Karpas-422 (cell line): ENCODE measurements around the gene LZTR1. TPM values are rescaled to one million over a fixed set of nuclear protein-coding genes. Genes with fewer than 3 reads are reported as not detected.

ENCODE experiments used
- DNase-seq: peaks from one replicate; pipeline ENCODE4 v3.0.0-alpha.2; 2015
- H2AFZ ChIP-seq: fragments of 200-600 bp; sonication (generic); 2 replicates; pipeline ENCODE4 v1.6.1; 2014; ENCODE audit warnings: antibody characterized with exemption, low read length, mixed read lengths
- H3K27ac ChIP-seq: fragments of 200-600 bp; sonication (generic); 2 replicates; pipeline ENCODE4 v1.5.1; 2014; ENCODE audit warnings: mild to moderate bottlenecking, low read length, moderate library complexity
- H3K27me3 ChIP-seq: fragments of 200-600 bp; sonication (generic); 2 replicates; pipeline ENCODE4 v1.6.1; 2014; ENCODE audit warnings: low read length, mixed read lengths
- H3K36me3 ChIP-seq: fragments of 200-600 bp; sonication (generic); 2 replicates; pipeline ENCODE4 v1.6.1; 2014; ENCODE audit warnings: low read length, mixed read lengths; ENCODE audit not compliant: insufficient read depth
- H3K4me1 ChIP-seq: fragments of 200-600 bp; sonication (generic); 2 replicates; pipeline ENCODE4 v1.6.1; 2014; ENCODE audit warnings: mild to moderate bottlenecking, low read length, mixed read lengths
- H3K4me2 ChIP-seq: fragments of 200-600 bp; sonication (generic); 2 replicates; pipeline ENCODE4 v1.6.1; 2014; ENCODE audit warnings: low read length, low read depth, mild to moderate bottlenecking; ENCODE audit not compliant: poor library complexity, severe bottlenecking
- H3K4me3 ChIP-seq: fragments of 200-600 bp; sonication (generic); 2 replicates; pipeline ENCODE4 v1.5.1; 2014; ENCODE audit warnings: mild to moderate bottlenecking, antibody characterized with exemption, low read length, mixed read lengths
- H3K79me2 ChIP-seq: fragments of 200-600 bp; sonication (generic); 2 replicates; pipeline ENCODE4 v1.6.1; 2014; ENCODE audit warnings: mild to moderate bottlenecking, low read length, mixed read lengths
- H3K9ac ChIP-seq: fragments of 200-600 bp; sonication (generic); 2 replicates; pipeline ENCODE4 v1.6.0; 2014; ENCODE audit warnings: low read length
- H3K9me2 ChIP-seq: fragments of 200-600 bp; sonication (generic), shearing (Covaris generic); replicated peaks from 2 replicates; pipeline ENCODE4 v1.6.0; 2014; ENCODE audit warnings: mild to moderate bottlenecking, low read length, moderate library complexity; ENCODE audit not compliant: insufficient read depth
- H3K9me3 ChIP-seq: fragments of 300-700, 200-600 bp; sonication (generic); 2 replicates; pipeline ENCODE4 v1.6.1; 2014; ENCODE audit warnings: low read length, mixed read lengths
- H4K20me1 ChIP-seq: fragments of 200-600 bp; sonication (generic); 2 replicates; pipeline ENCODE4 v1.6.1; 2014; ENCODE audit warnings: mild to moderate bottlenecking, antibody characterized with exemption, low read length, low read depth; ENCODE audit not compliant: insufficient read depth
- total RNA-seq: library from RNA; depleted of rRNA; stranded (reverse); fragments of >200 nt; shearing (Covaris generic); gene quantifications from 2 replicates; pipeline ENCODE4 v1.2.3, GENCODE V29; 2014; ENCODE audit warnings: low replicate concordance

LZTR1 gene
- total RNA-seq, 1 experiment from 2014 or later, result 22.4 TPM

- H3K4me1 ChIP-seq, result no peaks in the 10 kb centered on the region
- H2AFZ ChIP-seq, result no peak overlapping the region
- H4K20me1 ChIP-seq, result no peaks in the 10 kb centered on the region
- no peak for DNase-seq
- H3K9ac ChIP-seq, result no peak overlapping the region
- no peak overlapping the region for H3K4me2 ChIP-seq
- H3K79me2 ChIP-seq, result peaks cover 5% of the 10 kb centered on the region; the same call in 1 of the 2 replicates
- H3K27me3 ChIP-seq, result no peaks in the 10 kb centered on the region
- H3K9me3 ChIP-seq, result no peaks in the 10 kb centered on the region
- H3K4me3 ChIP-seq, result no peak overlapping the region
- H3K9me2 ChIP-seq, result no peaks in the 10 kb centered on the region
- no peak overlapping the region for H3K27ac ChIP-seq
- H3K36me3 ChIP-seq, result peaks cover 4% of the 10 kb centered on the region; the same call in 1 of the 2 replicates
Observed at GRCh38 chr22:20988573-20989322, 6.7 kb downstream of the LZTR1 start.

GRCh38 chr22:20989323-20990138 is 7.4 kb downstream of the LZTR1 start:
- Histone ChIP-seq H3K9me3 (no peaks in the 10 kb centered on the region), H4K20me1 (no peaks in the 10 kb centered on the region), H3K4me1 (no peaks in the 10 kb centered on the region), H3K9ac (no peak overlapping the region), H3K4me2 (no peak overlapping the region), H3K36me3 (peaks cover 4% of the 10 kb centered on the region; the same call in 1 of the 2 replicates), H3K9me2 (no peaks in the 10 kb centered on the region), H3K4me3 (no peak overlapping the region), H3K79me2 (no peaks in the 10 kb centered on the region), H3K27me3 (no peaks in the 10 kb centered on the region), H2AFZ (no peak overlapping the region), H3K27ac (no peak overlapping the region)
- DNase-seq, result no peak

GRCh38 chr22:20990184-20991180 is 8.4 kb downstream of the LZTR1 start:
- DNase-seq, result no peak
- Histone ChIP-seq H3K4me3 (no peak overlapping the region), H3K9ac (no peak overlapping the region), H3K9me2 (no peaks in the 10 kb centered on the region), H3K9me3 (no peaks in the 10 kb centered on the region), H3K27ac (no peak overlapping the region), H3K79me2 (no peaks in the 10 kb centered on the region), H3K27me3 (no peaks in the 10 kb centered on the region), H4K20me1 (no peaks in the 10 kb centered on the region), H3K36me3 (peaks cover 4% of the 10 kb centered on the region; the same call in 1 of the 2 replicates), H3K4me2 (no peak overlapping the region), H2AFZ (no peak overlapping the region), H3K4me1 (no peaks in the 10 kb centered on the region)

- Histone ChIP-seq H3K79me2 (no peaks in the 10 kb centered on the region), H2AFZ (no peak overlapping the region), H3K4me1 (no peaks in the 10 kb centered on the region), H3K27ac (no peak overlapping the region), H4K20me1 (no peaks in the 10 kb centered on the region), H3K9ac (no peak overlapping the region), H3K4me2 (no peak overlapping the region), H3K27me3 (no peaks in the 10 kb centered on the region), H3K9me3 (no peaks in the 10 kb centered on the region), H3K9me2 (no peaks in the 10 kb centered on the region), H3K4me3 (no peak overlapping the region), H3K36me3 (no peaks in the 10 kb centered on the region; the same call in 1 of the 2 replicates)
- DNase-seq, result no peak
Observed at GRCh38 chr22:20991252-20992055, 9.4 kb downstream of the LZTR1 start.

- Histone ChIP-seq H3K9me2 (no peaks in the 10 kb centered on the region), H2AFZ (no peak overlapping the region), H4K20me1 (no peaks in the 10 kb centered on the region), H3K79me2 (no peaks in the 10 kb centered on the region), H3K27me3 (no peaks in the 10 kb centered on the region), H3K27ac (no peak overlapping the region), H3K4me1 (no peaks in the 10 kb centered on the region), H3K36me3 (no peaks in the 10 kb centered on the region), H3K4me2 (no peak overlapping the region), H3K9me3 (no peaks in the 10 kb centered on the region), H3K9ac (no peak overlapping the region), H3K4me3 (no peak overlapping the region)
- DNase-seq, result no peak
Observed at GRCh38 chr22:20992056-20992442, 10.0 kb downstream of the LZTR1 start.

- no peak overlapping the region for H3K4me3 ChIP-seq
- H3K4me2 ChIP-seq, result no peak overlapping the region
- DNase-seq, result no peak
- H3K79me2 ChIP-seq, result no peaks in the 10 kb centered on the region
- no peaks in the 10 kb centered on the region for H4K20me1 ChIP-seq
- no peaks in the 10 kb centered on the region for H3K9me3 ChIP-seq
- no peak overlapping the region for H3K27ac ChIP-seq
- H3K9ac ChIP-seq, result no peak overlapping the region
- no peaks in the 10 kb centered on the region for H3K27me3 ChIP-seq
- no peaks in the 10 kb centered on the region; the same call in 1 of the 2 replicates for H3K36me3 ChIP-seq
- no peaks in the 10 kb centered on the region for H3K9me2 ChIP-seq
- no peak overlapping the region for H2AFZ ChIP-seq
- H3K4me1 ChIP-seq, result no peaks in the 10 kb centered on the region
Observed at GRCh38 chr22:20992456-20993303, 10.6 kb downstream of the LZTR1 start.
